Fibroblast of skin of back (primary cell): Measurements from ENCODE around the gene NECAP2. TPM values are rescaled to one million over a fixed set of nuclear protein-coding genes. Genes with fewer than 3 reads are reported as not detected.

Source experiments
- DNase-seq: peaks from one replicate; pipeline ENCODE4 v3.0.0-alpha.2; 2013
- polyA plus RNA-seq, 2 experiments: library from polyadenylated mRNA; unstranded; fragments of 120-200 nt; gene quantifications; one replicate each; pipeline ENCODE4 v1.2.1, GENCODE V29; 2013; ENCODE audit not compliant: insufficient read length in 2 of 2

The NECAP2 gene, protein sequence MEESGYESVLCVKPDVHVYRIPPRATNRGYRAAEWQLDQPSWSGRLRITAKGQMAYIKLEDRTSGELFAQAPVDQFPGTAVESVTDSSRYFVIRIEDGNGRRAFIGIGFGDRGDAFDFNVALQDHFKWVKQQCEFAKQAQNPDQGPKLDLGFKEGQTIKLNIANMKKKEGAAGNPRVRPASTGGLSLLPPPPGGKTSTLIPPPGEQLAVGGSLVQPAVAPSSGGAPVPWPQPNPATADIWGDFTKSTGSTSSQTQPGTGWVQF
- 63.2 TPM for polyA plus RNA-seq (2013, experiment 1 of 2; ENCODE audit: insufficient read length)
- 47.4 TPM for polyA plus RNA-seq (2013, experiment 2 of 2; ENCODE audit: insufficient read length)

DNA sequence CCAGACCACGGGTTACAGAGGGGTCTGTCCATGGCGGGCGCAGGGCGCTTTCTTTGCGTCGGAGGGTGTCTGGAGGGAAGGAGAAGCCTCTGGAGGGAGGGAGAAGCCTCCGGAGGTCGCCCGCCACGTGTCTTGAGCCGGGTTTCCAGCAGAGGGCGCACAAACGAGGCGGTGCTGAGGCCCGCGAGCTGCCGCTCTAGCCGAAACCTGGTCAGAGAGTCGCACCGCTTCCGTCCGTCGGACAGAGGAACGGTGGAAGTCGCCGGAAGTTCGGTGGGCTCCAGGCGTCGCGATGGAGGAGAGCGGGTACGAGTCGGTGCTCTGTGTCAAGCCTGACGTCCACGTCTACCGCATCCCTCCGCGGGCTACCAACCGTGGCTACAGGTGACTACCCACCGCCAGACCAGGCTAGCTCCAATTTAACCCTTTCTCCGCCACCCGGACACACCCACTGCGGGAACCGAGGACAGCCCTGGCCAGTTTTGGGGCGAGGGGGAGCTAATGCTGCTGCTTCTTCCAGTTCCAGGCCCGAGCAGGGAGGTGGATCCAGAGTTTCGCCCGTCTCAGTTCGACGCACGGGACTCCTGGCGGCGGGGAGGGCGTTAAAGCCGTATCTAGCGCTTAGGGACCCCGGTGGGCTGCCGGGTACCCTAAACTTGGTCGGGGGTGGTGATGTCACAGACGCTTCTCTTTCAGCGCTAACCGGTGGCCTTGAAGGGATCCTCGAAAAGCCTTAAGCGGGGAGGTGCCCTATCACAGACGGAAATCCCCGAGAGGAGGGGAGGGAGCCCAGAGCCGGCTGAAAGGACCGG lies at the start of gene NECAP2:
Gene NECAP2, plus strand, starts transcription at position 255 of the 812 bp plus-strand sequence. Its CDS starts 38 bp downstream, at position 293.
- peak; percentile 91 for DNase-seq

DNA sequence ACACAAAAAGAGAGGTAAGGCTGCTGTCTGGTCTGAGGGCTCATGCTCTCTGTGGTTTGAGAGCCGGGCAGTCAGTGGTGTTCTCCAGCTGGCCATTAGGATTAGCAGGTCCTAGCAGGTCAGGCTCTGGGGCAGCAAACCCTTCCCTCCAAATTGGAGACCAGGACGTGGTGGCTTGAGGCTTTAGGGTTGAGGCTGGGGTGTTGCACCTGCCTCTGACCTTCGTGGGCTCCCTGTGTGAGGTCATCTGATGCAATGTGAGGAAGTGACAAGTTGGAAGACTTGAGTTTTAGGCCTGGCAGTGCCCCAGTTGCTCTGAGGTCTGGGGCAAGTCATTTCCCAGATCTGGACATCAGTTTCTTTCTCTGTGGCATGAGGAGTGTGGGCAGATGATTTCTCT lies 49.1 kb upstream of the NECAP2 start:
- no peak for DNase-seq

DNA sequence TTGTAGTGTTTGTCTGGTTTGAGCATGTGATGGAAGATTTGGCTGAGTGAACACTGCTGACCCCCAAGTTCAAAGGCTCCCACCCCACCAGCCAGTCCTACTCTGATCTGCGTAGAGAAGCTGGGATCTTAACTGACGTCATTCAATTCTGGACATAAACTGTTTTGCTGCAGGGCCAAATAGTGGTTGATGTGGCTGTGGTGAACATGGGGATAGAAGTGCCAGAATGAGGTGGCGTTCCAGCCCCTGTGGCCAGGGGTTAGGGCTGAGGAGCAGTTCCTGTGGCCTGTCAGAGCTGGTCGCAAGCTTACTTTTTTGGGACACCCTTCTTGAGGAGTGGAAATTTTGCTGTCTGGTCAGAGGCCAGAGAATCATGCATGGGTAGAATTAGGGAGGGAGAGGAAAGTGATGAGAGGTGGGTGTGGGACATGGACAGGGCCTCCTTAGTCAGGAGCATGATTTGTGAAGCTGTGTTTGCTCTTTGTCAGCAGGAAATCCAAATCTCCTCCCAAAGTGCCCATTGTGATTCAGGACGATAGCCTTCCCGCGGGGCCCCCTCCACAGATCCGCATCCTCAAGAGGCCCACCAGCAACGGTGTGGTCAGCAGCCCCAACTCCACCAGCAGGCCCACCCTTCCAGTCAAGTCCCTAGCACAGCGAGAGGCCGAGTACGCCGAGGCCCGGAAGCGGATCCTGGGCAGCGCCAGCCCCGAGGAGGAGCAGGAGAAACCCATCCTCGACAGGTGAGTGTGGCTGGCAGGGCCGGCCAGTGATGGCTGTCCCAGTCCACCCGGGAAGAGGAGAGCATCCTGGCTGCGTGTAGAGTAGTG lies 47.6 kb upstream of the NECAP2 start:
- no peak for DNase-seq

DNA sequence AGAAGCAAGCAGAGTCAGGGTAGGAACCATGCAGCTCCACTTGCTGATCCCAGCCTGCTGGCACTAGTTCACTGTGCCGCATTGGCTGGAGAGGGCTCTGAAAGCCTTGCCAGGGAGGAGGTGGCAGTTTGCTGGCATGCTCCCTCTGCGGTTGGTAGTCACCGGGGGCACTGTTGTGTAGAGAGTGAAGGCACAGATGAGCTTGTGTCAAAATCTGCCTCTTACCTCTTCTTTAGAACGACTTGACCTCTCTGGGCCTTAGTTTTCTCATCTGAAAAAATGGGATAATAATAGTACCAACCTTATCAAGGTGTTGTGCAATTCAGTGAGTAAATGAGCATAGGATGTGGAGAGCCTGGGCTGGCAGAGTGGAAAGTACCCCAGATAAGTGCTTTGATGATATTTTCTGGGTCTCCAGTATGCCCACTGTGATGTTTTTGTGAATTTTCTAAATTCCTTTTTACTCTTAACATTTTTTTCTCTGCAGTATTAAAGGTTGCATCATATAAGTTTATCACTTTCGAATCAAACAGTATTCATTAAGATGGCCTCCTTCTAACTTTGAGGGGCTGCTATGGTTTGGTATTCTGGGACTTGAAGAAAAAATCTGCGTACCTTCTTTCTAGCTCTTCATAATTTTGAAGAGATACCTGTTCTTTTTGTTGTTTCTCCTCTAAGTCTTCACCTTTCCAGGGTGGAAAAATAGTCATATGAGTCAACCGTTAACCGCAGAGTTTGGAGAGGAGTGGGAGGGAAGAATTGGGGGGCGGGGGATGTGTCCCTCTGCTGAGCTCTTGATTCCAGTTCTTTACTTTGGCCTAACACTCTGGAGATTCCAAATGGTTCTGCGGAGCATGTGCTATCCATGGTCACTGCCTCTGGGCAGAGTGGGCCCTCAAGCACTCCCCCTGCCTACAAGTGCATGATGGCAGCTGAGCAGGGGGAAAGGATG lies 46.7 kb upstream of the NECAP2 start:
- no peak for DNase-seq

DNA sequence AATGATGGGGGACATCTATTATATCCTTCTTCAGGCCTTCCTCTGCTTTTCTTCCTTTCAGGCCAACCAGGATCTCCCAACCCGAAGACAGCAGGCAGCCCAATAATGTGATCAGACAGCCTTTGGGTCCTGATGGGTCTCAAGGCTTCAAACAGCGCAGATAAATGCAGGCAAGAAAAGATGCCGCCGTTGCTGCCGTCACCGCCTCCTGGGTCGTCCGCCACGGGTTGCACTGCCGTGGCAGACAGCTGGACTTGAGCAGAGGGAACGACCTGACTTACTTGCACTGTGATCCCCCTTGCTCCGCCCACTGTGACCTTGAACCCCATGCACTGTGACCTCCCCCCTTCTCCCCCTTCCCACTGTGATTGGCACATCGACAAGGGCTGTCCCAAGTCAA lies 45.5 kb upstream of the NECAP2 start:
- DNase-seq = no peak

DNA sequence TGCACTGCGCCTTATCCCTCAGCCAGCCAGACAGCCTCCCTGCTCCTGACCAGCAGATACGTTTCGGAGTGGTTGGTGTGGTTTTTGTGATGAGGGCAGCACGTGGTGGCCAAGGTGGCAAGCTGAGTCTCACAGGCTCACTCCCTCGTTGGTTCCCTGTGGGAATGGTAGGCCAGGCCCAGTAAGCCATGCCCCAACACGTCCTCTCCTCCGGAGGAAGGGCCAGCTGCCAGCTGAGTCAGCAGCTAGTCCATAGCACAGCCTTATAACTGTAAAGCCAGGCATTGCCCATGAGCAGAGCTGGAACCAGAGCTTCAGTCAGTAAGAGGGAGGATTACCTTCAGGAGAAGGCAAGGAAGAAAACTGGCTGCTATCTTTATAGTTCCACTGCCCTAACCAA lies 43.9 kb upstream of the NECAP2 start:
- peak; percentile 37 for DNase-seq

DNA sequence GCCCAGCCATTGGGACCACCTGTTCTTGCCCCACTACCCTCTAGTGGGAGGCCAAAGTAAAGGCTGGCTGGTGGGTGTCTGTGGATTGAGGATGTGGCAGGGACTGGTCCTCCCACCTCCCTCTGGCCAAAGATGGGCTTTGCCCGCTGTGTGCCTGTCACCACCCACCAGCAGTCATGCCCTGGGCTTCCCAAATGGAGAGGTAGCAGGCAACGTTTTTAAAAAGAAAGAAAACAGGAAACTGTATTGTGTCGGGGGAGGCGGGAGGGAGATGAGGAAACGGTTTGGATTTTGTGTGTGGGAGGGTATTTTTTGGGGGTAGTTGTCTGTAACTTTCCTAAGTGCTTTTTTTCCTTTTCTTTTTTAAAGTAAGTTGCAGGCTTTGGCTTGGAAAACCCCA lies 43.4 kb upstream of the NECAP2 start:
- no peak for DNase-seq

DNA sequence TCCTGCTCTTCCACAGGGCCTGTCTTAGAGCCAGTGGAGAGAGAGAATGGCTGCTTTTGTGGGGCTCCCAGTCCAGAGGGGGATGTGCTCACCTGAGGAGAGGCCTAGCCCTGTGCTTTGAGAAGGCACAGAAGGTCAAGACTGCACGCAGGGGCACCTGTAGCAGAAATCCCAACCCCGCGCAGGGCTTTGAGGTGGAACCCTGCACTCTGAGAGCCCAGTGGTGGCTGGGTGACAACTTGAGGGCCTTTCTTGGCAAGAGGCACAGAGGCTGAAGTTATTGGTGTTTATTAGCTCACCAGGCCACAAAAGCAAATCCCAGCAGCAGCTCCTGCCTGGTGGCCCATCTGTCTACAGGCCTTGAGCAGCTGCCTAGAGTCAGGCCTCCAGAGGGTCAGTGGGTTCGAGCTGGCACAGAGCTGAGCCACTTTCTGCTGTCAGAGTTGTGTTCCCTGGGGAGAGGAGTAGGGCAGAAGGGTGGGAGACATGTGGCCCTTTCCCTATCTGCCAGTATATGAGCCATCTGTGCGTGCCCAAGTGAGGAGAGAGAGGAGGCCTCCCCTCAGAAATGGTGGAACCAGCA lies 42.1 kb upstream of the NECAP2 start:
- DNase-seq = no peak

DNA sequence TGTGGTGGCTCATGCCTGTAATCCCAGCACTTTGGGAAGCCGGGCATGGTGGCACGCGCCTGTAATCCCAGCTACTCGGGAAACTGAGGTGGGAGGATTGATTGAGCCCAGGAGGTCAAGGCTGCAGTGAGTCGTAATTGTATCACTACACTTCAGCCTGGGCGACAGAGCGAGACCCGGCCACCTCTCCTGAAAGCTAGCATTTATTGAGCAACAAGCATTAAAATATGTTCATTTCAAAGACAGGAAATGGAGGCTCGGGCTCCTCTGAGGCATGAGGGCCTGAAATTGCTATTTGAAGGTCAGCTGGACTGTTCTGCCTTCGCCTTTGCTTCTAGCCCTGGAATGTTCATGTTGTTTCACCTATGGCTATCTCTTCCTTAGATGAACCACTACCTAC lies 37.8 kb upstream of the NECAP2 start:
- no peak for DNase-seq

DNA sequence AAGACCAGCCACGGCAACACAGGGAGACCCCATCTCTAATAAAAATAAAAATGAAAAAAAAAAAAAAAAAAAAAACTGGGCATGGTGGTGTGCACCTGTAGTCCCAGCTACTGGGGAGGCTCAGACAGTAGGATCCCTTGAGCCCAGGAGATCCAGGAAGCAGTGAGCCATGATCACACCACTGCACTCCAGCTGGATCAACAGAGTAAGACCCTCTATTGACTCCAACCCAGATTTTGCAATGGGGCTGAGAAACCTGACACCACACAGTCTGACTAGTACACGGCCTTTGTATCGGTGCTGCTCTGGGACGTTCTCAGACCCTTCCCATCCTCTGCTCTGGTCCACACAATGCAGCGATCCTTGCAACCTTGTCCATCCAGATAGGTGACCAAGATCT lies 35.1 kb upstream of the NECAP2 start:
- no peak for DNase-seq

DNA sequence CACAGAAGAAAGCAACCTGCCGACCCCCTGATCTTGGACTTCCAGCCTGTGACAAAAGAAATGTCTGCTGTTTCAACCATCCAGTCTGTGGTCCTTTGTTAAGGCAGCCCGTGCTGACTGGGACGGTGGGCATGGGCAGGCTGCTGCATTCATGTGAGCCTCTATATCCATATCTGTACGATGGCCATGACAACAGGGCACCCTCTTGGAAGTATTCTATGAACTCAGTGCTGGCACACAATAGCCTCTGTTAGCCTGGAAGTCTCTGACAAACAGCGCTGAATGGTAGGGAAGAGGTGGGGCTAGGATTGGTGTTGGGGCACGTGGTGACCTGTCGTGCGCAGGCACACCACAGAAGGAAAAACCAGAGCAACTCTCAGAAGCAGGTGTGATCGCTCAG lies 33.7 kb upstream of the NECAP2 start:
- no peak for DNase-seq

DNA sequence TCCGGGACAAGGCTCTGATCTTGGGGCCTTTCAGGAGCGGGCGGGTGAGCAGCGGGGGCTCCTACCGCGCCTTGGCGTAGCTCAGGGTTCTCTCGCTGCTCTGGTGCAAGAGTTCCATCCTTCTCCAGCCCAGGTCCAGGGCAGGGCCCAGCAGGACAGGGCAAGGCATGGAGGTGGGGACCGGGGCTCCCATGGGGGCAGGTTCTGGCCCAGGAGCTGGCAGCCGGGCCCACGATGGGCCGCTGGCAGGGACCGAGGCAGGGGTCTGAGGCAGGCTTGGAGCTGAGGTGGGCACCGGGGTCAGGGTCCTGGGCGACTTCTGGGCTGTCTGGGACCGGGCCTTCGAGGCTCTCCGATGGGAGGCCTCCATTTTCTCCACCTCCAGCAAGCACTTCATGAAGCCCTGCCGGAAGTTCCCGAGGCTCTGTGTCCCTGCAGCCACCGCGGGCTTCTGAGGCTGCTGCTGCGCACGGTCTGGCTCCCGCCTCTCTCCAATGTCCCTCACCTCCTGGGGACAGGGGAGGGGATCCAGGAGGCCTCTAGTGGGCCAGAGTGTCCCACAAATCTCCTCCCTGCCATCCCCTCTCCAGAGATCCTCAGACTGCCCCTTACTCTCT lies 30.9 kb upstream of the NECAP2 start:
- DNase-seq = no peak

DNA sequence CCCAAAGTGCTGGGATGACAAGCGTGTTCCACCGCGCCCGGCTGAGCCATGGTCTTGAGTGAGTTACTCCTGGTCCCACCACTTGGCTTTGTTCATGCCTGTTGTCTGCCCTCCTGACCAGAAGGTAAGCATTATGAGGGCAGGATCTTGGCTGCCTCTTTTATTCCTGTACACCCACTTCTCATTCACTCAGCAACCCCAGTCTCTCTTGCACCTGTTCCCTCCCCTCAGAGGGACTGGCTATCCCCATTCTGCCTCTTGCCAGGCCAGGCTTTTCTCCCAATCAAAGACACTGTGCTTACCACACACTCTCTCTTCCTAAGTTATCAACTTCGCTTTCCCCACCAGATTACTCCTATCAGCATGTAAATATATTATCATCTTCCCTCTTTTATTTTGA lies 29.7 kb upstream of the NECAP2 start:
- DNase-seq = no peak

DNA sequence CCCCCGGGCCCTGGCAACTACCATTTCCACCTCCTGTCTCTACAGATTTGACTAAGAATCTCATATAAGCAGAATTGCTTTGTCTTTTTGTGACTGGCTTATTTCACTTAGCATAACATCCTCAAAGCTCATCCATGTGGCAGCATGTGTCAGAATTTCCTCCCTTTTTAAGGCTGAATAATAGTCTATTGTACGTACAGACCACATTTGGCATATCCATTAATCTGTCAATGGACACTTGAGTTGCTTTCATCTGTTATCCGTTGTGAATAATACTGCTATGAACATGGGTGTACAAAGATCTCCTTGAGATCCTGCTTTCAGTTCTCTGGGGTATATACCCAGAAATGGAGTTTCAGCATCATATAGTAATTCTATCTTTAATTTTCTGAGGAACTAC lies 27.3 kb upstream of the NECAP2 start:
- DNase-seq = no peak

DNA sequence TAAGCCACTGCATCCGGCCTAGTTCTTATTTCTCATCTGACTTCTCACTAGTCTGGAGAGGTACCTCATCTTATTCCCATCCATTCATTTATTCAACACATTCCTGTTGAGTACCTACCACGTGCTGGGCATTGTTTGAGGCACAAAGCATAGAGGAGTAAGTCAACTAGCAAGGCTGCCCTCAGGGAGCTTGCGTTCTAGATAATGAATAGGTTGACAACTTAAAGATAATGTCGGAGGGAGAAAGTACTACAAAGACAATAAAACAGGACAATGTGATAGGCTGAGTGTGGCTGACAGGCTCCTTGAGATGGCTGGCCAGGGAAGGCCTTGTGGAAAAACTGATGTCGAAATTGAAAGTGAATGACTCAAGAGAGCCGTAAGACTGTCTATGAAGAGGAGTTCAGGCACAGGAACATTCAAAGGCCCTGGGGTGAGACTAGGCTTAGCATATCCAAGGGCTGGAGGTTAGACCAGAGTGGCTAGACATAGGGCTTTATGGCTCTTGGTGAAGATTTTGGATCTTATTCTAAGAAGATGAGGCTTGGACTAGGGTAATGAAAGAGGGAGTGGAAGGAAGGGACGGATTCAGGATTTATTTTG lies 21.6 kb upstream of the NECAP2 start:
- no peak for DNase-seq

DNA sequence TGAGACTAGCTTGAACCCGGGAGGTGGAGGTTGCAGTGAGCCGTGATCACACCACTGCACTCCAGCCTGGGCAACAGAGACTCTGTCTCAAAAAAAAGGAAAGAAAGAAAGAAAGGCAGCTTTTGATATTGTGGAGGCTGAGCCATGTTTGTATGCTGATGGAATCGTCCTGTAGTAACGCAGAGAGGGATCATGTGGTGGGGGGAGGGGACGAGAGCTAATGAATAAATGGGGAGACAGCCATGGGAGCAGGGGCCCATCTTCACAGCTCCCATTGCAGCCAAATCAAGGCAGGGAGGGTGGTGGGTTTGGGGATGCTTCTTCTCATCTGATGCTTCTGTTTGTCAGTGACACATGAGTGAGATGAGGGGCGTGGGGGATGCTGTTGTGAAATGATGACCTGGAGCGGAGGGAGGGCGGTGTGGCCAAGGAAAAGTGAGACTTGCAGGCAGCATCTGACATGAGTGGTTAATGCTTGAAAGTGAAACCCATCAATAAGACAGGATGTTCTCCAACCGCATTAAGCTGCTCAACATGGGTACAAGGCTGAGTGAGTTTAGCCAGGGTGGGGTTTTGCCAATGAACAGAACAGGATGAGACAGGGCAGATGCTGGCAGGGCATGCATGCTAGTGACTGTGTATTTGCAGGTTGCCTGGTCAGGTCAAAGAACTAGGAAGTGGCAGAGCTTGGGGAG lies 20.0 kb upstream of the NECAP2 start:
- DNase-seq = no peak

DNA sequence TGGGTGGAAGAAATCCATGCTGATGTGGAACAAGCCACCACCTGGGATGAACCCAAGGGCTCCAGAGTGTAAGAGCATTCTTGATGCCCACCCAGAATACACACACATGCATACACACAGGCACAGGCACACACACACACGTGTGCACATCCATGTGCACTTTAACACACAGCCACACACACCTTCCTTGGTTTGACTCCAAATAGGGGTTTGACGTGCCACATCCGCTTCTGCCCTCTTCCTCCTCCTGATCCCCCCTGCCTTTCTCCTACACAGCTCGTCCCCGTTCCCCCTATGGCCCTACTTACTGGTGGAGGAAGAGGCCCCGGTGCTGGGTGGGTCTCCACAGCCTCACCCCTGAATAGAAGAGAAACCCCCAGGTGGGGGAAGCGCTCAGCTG lies 19.3 kb upstream of the NECAP2 start:
- DNase-seq = no peak

DNA sequence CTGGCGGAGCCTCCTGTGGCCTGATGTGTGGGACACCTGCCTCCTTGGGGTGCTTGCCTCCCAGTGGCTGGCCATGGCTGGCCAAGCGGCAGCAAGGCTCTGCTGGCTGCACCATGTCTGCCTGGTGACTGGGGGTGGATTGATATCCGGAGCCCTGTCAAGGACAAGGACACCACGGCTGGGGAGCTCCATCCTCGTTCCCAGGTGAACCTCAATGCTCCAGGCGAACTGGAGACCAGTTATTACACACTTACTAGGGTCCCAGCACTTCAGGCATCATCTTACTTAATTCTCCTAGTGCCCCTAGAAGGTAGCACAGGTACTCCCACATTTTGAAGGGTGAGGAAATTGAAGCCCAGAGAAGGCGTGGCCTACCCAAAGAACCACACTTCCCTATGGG lies 18.5 kb upstream of the NECAP2 start:
- no peak for DNase-seq

DNA sequence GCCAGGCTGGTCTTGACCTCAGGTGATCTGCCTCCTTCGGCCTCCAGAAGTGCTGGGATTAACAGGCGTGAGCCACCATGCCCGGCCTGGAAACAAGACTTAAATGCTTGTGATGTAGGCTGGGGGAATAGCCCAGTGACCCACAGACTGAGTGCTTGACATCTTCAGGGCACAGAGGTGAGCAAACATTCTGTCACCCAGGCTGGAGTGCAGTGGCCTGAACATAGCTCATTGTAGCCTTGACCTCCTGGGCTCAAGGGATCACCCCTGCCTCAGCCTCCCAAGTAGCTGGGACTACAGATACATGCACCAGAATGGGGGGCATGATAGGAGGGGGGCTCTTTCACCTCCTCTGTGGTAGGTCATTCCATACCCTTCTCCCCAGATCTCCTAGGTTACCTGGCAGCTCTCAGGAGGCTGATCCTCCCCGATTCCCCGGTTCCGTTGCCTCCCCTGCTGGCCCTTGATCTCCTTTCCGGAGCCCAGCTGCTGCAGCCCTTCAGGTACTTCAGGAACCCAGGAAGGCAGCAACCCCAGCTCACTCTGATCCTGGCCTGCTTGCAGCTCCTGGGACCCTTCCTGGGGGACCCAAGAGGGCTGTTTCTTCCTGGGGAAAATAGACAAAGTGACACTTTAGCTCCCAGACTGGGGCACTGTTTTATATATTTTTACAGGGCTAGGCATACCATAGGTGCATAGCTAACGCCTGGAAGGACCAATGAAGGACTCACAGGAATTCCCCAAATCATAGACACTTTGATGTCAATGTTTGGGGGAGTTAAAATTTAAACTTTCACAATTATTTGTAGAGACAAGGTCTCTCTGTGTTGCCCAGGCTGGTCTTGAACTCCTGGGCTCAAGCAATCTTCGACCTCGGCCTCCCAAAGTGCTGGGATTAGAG lies 15.1 kb upstream of the NECAP2 start:
- DNase-seq = no peak
